ENCODE data around the gene APOD.

The APOD gene

DNA sequence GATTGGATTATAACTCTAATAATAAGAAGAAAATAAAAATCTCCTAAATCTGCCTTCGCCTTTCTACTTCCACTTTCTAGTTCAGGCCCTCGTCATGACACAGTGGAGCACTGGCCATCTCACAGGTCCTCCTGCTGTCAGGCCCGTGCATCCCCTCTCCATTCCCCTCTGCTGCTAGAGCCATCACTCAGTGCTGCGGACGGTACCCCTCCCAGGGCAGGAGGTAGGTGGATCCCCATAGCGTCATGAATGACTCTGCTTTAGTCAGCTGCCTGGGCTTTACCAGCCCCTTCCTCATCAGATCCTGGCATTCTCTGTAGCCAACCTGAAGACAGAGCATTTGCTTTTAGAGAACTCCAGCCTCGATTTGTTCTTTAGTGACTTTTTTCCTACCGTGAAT is 28.6 kb downstream of the APOD start:
- in situ Hi-C loops (cut with MboI; ENCODE audit: low sequenced_read_pairs) = no loop called here

- in situ Hi-C loops (cut with MboI; ENCODE audit: low sequenced_read_pairs) = no loop called here
Measured at GRCh38 chr3:195554458-195554857, 29.3 kb downstream of the APOD start.

- in situ Hi-C loops (cut with MboI; ENCODE audit: low sequenced_read_pairs) = no loop called here
Measured at GRCh38 chr3:195553268-195553667, 30.5 kb downstream of the APOD start.

DNA sequence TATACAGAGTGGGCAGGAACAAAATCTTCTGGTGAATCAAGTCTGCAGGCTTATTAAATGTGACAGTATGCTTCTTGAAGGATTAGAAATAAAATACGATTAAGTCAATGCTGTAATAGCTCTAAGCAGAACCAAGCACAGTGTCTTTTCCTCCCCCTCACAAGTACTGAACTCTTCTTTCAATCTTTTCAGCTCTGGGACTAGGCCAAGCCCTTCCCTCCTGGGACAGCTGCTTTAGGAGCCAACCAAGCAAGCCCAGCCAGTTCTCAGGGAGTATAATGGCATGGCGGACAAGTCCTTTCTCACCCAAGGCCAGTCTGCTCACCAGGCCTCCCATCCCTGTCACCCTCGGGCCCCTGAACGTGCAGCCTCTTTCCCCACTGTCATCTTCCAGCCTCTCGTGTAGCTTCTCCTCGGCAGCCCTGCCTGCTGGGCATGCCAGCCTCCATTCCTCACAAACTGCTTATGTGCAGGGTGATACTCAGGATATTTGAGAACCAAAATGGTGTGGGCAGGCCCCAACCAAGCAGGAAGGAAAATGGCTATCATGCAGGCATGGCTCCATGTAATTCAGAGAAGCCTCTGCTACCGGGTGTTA is 32.3 kb downstream of the APOD start:
- in situ Hi-C loops (cut with MboI; ENCODE audit: low sequenced_read_pairs) = no loop called here

GRCh38 chr3:195550723-195551122 is 33.0 kb downstream of the APOD start:
- in situ Hi-C loops (cut with MboI; ENCODE audit: low sequenced_read_pairs) = no loop called here

GRCh38 chr3:195549931-195550519 is 33.7 kb downstream of the APOD start:
- in situ Hi-C loops (cut with MboI; ENCODE audit: low sequenced_read_pairs) = loop anchor here (10.0 kb wide), 1 partner anchor 875 kb away; the partner anchor contains the start of gene LSG1

DNA sequence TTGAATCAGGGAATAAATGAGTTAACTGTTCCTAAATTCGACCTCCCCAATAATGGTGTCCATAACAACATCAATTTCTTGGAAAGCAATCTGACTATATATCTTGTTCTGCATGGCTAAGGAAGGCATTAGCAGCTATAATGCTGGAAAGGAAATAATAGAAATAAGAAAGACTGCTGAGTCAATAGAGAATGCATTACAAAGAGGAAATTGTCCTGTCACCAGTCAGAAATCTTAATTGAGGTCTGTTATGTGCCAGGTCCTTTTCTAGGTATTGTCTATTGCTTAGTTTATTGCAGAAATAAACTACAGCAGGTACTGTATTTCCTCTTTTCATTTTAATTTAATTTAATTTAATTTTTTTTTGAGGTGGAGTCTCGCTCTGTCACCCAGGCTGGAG is 34.8 kb downstream of the APOD start:
- in situ Hi-C loops (cut with MboI; ENCODE audit: low sequenced_read_pairs) = loop anchor here (10.0 kb wide), 1 partner anchor 874 kb away; the partner anchor contains the start of gene LSG1

DNA sequence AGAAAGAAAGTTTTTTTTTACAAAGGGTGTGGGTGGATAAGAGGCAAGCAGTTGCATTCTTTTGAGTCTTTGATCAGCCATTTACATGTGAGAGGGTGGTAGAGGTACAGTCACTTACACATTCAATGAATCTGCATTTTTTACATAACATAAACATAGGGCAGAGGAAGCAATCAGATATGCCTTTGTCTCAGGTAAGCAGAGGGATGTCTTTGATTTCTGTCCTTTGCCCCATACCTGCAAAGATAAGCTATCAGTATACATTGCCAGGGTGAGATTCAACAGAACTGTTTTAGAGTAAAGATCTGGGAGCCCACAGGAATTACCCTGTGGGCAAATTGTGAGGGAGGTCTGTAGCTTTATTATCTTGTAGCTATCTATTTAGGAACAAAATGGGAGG is 35.2 kb downstream of the APOD start:
- in situ Hi-C loops (cut with MboI; ENCODE audit: low sequenced_read_pairs) = loop anchor here (10.0 kb wide), 1 partner anchor 874 kb away; the partner anchor contains the start of gene LSG1

- in situ Hi-C loops (cut with MboI; ENCODE audit: low sequenced_read_pairs) = loop anchor here (10.0 kb wide), 1 partner anchor 873 kb away; the partner anchor contains the start of gene LSG1
Measured at GRCh38 chr3:195548006-195548405, 35.7 kb downstream of the APOD start.

DNA sequence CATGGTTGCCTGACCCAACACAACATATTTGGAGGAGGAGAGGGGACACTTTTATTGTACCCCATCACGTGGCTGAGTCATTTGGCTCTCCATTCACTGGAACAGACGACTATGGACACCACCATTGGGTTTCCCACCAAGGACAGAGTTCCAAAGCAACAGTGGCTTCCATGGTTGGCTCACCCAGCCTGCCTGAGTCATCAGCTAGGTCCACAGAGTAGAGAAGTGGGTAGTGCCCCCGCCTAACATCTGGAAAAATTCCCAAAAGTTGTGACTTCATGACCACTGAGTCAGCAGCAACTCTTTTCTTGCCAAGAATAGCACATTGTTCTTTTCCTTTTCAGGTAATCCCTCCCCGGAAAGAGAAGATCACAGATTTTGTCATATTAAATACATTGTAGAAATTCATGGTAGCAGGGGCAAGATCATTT is 37.6 kb downstream of the APOD start:
- in situ Hi-C loops (cut with MboI; ENCODE audit: low sequenced_read_pairs) = loop anchor here (10.0 kb wide), 1 partner anchor 871 kb away; the partner anchor contains the start of gene LSG1

- in situ Hi-C loops (cut with MboI; ENCODE audit: low sequenced_read_pairs) = loop anchor here (10.0 kb wide), 1 partner anchor 870 kb away; the partner anchor contains the start of gene LSG1
Measured at GRCh38 chr3:195544634-195545033, 39.1 kb downstream of the APOD start.

DNA sequence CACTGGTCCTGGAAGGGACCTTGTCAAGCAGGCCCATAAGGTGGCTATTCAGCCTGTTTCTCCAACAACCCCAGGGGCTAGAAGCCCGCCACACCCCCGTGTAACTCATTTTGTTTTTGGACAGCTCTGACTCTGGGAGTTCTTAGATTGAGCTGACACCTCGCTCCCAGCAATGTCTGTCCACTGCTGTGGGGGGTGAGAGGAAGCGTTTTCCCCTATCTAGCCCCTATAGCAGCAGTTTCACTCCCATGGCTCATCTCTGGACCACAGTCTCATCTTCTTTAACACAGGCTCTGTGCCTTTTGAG is 39.6 kb downstream of the APOD start:
- in situ Hi-C loops (cut with MboI; ENCODE audit: low sequenced_read_pairs) = loop anchor here (10.0 kb wide), 1 partner anchor 869 kb away; the partner anchor contains the start of gene LSG1

DNA sequence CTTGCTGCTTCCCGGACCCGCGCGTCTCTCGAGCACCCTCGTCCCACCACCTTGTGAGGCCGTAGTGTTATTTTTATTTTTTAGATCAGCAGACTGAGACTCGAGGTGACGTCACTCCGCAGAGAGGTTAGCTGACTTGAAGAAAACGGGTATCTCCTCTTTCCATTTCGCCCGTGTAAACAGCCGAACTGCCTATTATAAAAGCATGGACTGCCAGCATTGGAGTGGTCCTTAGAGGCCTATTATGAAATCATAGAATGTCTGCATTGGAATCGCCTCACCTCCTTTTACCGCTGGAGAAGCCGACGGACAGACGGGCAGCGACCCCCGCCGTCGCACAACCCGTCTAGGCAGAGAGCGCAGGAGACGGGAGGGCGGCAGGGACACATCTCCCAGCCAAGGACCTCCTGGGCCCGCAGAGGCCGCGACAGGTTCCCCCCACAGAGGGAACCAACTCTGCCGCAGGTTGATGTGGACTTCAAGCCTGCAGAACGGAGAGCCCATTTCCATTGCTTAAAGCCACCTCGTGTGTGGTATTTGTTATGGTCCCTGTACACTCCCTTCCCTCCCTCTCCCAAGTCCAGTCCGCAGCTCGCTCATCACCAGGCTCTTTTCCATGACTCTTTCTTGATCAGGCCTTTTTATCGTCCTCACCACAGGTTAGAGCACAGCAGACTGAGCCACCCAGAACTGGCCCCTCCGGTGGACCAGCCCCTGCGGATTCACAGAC is 40.1 kb downstream of the APOD start:
- in situ Hi-C loops (cut with MboI; ENCODE audit: low sequenced_read_pairs) = loop anchor here (10.0 kb wide), 1 partner anchor 869 kb away; the partner anchor contains the start of gene LSG1

GRCh38 chr3:195542698-195543499 is 40.8 kb downstream of the APOD start, which contains the start of gene PPP1R2:
PPP1R2 (minus strand) TSS chr3:195543325; CDS start chr3:195543025, 300 bp downstream.
- in situ Hi-C loops (cut with MboI; ENCODE audit: low sequenced_read_pairs) = loop anchor here (10.0 kb wide), 1 partner anchor 868 kb away; the partner anchor contains the start of gene LSG1

- in situ Hi-C loops (cut with MboI; ENCODE audit: low sequenced_read_pairs) = loop anchor here (10.0 kb wide), 1 partner anchor 868 kb away; the partner anchor contains the start of gene LSG1
Measured at GRCh38 chr3:195542316-195542697, 41.4 kb downstream of the APOD start.

GRCh38 chr3:195540511-195540910 is 43.2 kb downstream of the APOD start:
- in situ Hi-C loops (cut with MboI; ENCODE audit: low sequenced_read_pairs) = loop anchor here (10.0 kb wide), 1 partner anchor 866 kb away; the partner anchor contains the start of gene LSG1

- in situ Hi-C loops (cut with MboI; ENCODE audit: low sequenced_read_pairs) = loop anchor here (10.0 kb wide), 1 partner anchor 865 kb away; the partner anchor contains the start of gene LSG1
Measured at GRCh38 chr3:195540027-195540426, 43.7 kb downstream of the APOD start.

- in situ Hi-C loops (cut with MboI; ENCODE audit: low sequenced_read_pairs) = no loop called here
Measured at GRCh38 chr3:195539479-195539878, 44.3 kb downstream of the APOD start.

- in situ Hi-C loops (cut with MboI; ENCODE audit: low sequenced_read_pairs) = no loop called here
Measured at GRCh38 chr3:195537995-195538394, 45.7 kb downstream of the APOD start.

DNA sequence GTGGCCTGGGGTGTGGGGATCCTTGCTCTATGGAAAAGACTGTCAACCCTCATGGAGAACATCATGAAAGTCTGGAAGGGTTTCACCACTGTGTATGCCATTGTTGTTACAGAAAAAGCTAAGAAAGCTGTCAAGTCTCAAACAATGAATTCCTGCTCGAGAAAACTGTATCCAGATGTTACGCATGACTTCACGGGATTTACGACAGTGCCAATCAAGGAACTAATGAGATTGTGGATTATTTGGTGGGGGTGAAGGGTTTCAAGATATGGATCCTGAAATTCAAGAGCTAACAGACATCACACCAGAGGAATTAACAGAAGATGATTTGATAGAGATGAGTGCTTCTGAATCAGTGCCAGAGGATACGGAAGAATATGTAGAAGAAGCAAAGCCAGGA is 48.4 kb downstream of the APOD start:
- in situ Hi-C loops (cut with MboI; ENCODE audit: low sequenced_read_pairs) = no loop called here
